A549 (cell line): ENCODE data around the gene ATRX. TPM values are rescaled to one million over a fixed set of nuclear protein-coding genes. Genes with fewer than 3 reads are reported as not detected.

Experiments
- ATAC-seq, 2 experiments: fragments of 200-7000 bp in 1 of 2; fragments of >200 bp in 1 of 2; cut with Nextera tagmentation in 1 of 2; cut with Tn5 transposase in 1 of 2; 3 replicates each; pipeline versions ENCODE4 v1.8.0 to v1.9.1; 2018 to 2020; ENCODE audit warnings: mild to moderate bottlenecking in 1 of 2, moderate library complexity in 1 of 2
- CTCF ChIA-PET: fragments of 300-600 bp; sonication (Branson Sonifier 250); formaldehyde crosslinking; extraction: SDS; loops from one replicate; lab custom pipeline; 2021; ENCODE audit warnings: antibody characterized with exemption, inconsistent platforms; lab: Yijun Ruan, JAX
- POLR2A ChIA-PET: fragments of 350-600 bp; formaldehyde crosslinking; extraction: SDS; loops from one replicate; lab custom pipeline; 2021; ENCODE audit warnings: antibody characterized with exemption, inconsistent platforms; lab: Yijun Ruan, JAX
- DNase-seq, 2 experiments: peaks; one replicate each; pipeline versions ENCODE4 v3.0.0 to v3.0.0-alpha.2; 2011 to 2016; ENCODE audit warnings: low read depth in 1 of 2, low spot score in 1 of 2
- FAIRE-seq: peaks from 2 replicates; lab custom pipeline; 2011; peaks lifted over from hg19 to GRCh38; lab: Jason Lieb, UNC
- H3K27ac ChIP-seq, 2 experiments: fragments of >200 bp; sonication (Bioruptor Twin); formaldehyde crosslinking; 3 replicates each; pipeline ENCODE4 v1.5.1; 2016 to 2017
- H3K4me1 ChIP-seq: fragments of >200 bp; sonication (Bioruptor Twin); formaldehyde crosslinking; 3 replicates; pipeline ENCODE4 v1.6.1; 2016
- H3K4me2 ChIP-seq: fragments of >200 bp; sonication (Bioruptor Twin); formaldehyde crosslinking; 3 replicates; pipeline ENCODE4 v1.6.1; 2016
- H3K4me3 ChIP-seq: fragments of >200 bp; sonication (Bioruptor Twin); formaldehyde crosslinking; 3 replicates; pipeline ENCODE4 v1.5.1; 2016
- H3K9me3 ChIP-seq: fragments of >200 bp; sonication (Bioruptor Twin); formaldehyde crosslinking; 3 replicates; pipeline ENCODE4 v1.6.1; 2016
- CBX2 ChIP-seq: fragments of 200-600 bp; sonication (generic); IDR thresholded peaks from 2 replicates; pipeline ENCODE4 v1.6.1; 2016; ENCODE audit warnings: low read depth, mild to moderate bottlenecking, borderline replicate concordance
- CBX8 ChIP-seq: fragments of 200-600 bp; sonication (generic); IDR thresholded peaks from 2 replicates; pipeline ENCODE4 v1.6.1; 2016
- CHD2 ChIP-seq: fragments of 150-350 bp; IDR thresholded peaks from 2 replicates; pipeline ENCODE4 v1.6.1; 2014; ENCODE audit warnings: low read length; ENCODE audit not compliant: partially characterized antibody
- CHD4 ChIP-seq: fragments of 200-600 bp; sonication (generic); IDR thresholded peaks from 2 replicates; pipeline ENCODE4 v1.6.1; 2016; ENCODE audit warnings: antibody characterized with exemption, mild to moderate bottlenecking, borderline replicate concordance
- EHMT2 ChIP-seq: fragments of 200-600 bp; sonication (generic); IDR thresholded peaks from 2 replicates; pipeline ENCODE4 v1.6.1; 2016; ENCODE audit warnings: antibody characterized with exemption, low read depth, mild to moderate bottlenecking, moderate library complexity
- EP300 ChIP-seq, 2 experiments: fragments of >200 bp; sonication (Bioruptor Twin); formaldehyde crosslinking; IDR thresholded peaks; 2 replicates in 1 of 2; 3 replicates in 1 of 2; pipeline ENCODE4 v1.6.1; 2016 to 2017
- ESRRA ChIP-seq: fragments of 150-350 bp; IDR thresholded peaks from 2 replicates; pipeline ENCODE4 v1.6.1; 2014; ENCODE audit warnings: mild to moderate bottlenecking, low read length, borderline replicate concordance
- FOSB ChIP-seq: fragments of 250-450 bp; sonication (Bioruptor Pico); IDR thresholded peaks from 2 replicates; pipeline ENCODE4 v1.5.0; 2020; ENCODE audit warnings: mild to moderate bottlenecking, moderate library complexity
- FOSL2 ChIP-seq, 2 experiments: fragments of 450-650 bp in 1 of 2; fragments of >200 bp in 1 of 2; sonication (Bioruptor Twin) in 1 of 2; formaldehyde crosslinking; IDR thresholded peaks; 2 replicates each; pipeline versions ENCODE4 v1.5.0 to v1.6.1; 2016 to 2020; ENCODE audit warnings: mild to moderate bottlenecking in 1 of 2, moderate library complexity in 1 of 2
- FOXS1 ChIP-seq: fragments of 250-450 bp; sonication (Bioruptor Pico); IDR thresholded peaks from 2 replicates; pipeline ENCODE4 v1.5.0; 2020; ENCODE audit warnings: mild to moderate bottlenecking, moderate library complexity
- GATA3 ChIP-seq: IDR thresholded peaks from 2 replicates; pipeline ENCODE4 v1.6.1; 2012; ENCODE audit warnings: borderline replicate concordance
- HDAC2 ChIP-seq: fragments of 200-600 bp; sonication (generic); IDR thresholded peaks from 2 replicates; pipeline ENCODE4 v1.6.1; 2016
- HEYL ChIP-seq: fragments of 250-450 bp; sonication (Bioruptor Pico); IDR thresholded peaks from 2 replicates; pipeline ENCODE4 v1.8.0; 2021; ENCODE audit warnings: mild to moderate bottlenecking, moderate library complexity
- JUNB ChIP-seq: fragments of >200 bp; sonication (Bioruptor Twin); formaldehyde crosslinking; IDR thresholded peaks from 2 replicates; pipeline ENCODE4 v1.6.1; 2016
- KDM1A ChIP-seq: fragments of 200-600 bp; sonication (generic); IDR thresholded peaks from 2 replicates; pipeline ENCODE4 v1.6.1; 2016; ENCODE audit warnings: low read depth, mild to moderate bottlenecking
- KDM5A ChIP-seq: fragments of 200-600 bp; sonication (generic); IDR thresholded peaks from 2 replicates; pipeline ENCODE4 v1.6.1; 2016; ENCODE audit warnings: antibody characterized with exemption, mild to moderate bottlenecking
- MAX ChIP-seq: IDR thresholded peaks from 2 replicates; pipeline ENCODE4 v1.6.1; 2012
- NFE2L2 ChIP-seq: fragments of 150-350 bp; conservative IDR thresholded peaks from 2 replicates; pipeline ENCODE4 v1.6.1; 2014; ENCODE audit warnings: low read length
- NPAS2 ChIP-seq: fragments of 250-450 bp; sonication (Bioruptor Pico); IDR thresholded peaks from 2 replicates; pipeline ENCODE4 v1.8.0; 2022; ENCODE audit warnings: mild to moderate bottlenecking, moderate library complexity, borderline replicate concordance
- PHF8 ChIP-seq: fragments of 200-600 bp; sonication (generic); IDR thresholded peaks from 2 replicates; pipeline ENCODE4 v1.6.1; 2016; ENCODE audit warnings: low read depth, mild to moderate bottlenecking, antibody characterized with exemption, moderate library complexity, borderline replicate concordance
- POLR2A ChIP-seq: IDR thresholded peaks from 2 replicates; pipeline ENCODE4 v1.6.1; 2012; ENCODE audit warnings: mild to moderate bottlenecking, low read length
- RAD21 ChIP-seq, 2 experiments: fragments of >200 bp in 1 of 2; sonication (Bioruptor Twin) in 1 of 2; formaldehyde crosslinking in 1 of 2; IDR thresholded peaks in 1 of 2; conservative IDR thresholded peaks in 1 of 2; 2 replicates in 1 of 2; 3 replicates in 1 of 2; pipeline ENCODE4 v1.6.1; 2012 to 2018; ENCODE audit warnings: inconsistent platforms in 1 of 2
- RARB ChIP-seq: fragments of 250-450 bp; sonication (Bioruptor Pico); IDR thresholded peaks from 2 replicates; pipeline ENCODE4 v1.8.0; 2021; ENCODE audit warnings: mild to moderate bottlenecking, moderate library complexity
- RCOR1 ChIP-seq: fragments of 150-350 bp; IDR thresholded peaks from 2 replicates; pipeline ENCODE4 v1.6.1; 2014; ENCODE audit warnings: antibody characterized with exemption, low read length, low read depth
- REST ChIP-seq: fragments of 200-600 bp; sonication (generic); IDR thresholded peaks from 2 replicates; pipeline ENCODE4 v1.6.1; 2016; ENCODE audit warnings: antibody characterized with exemption, mild to moderate bottlenecking, moderate library complexity
- RNF2 ChIP-seq: fragments of 200-600 bp; sonication (generic); IDR thresholded peaks from 2 replicates; pipeline ENCODE4 v1.6.1; 2016; ENCODE audit warnings: low read depth, mild to moderate bottlenecking, antibody characterized with exemption, moderate library complexity, borderline replicate concordance
- SMC3 ChIP-seq: fragments of >200 bp; sonication (Bioruptor Twin); formaldehyde crosslinking; IDR thresholded peaks from 3 replicates; pipeline ENCODE4 v1.6.1; 2018; ENCODE audit warnings: inconsistent platforms
- SREBF2 ChIP-seq: fragments of 450-650 bp; IDR thresholded peaks from 2 replicates; pipeline ENCODE4 v1.6.1; 2014; ENCODE audit warnings: mild to moderate bottlenecking, moderate library complexity
- TP53 ChIP-seq: fragments of 250-450 bp; sonication (Bioruptor Pico); IDR thresholded peaks from 2 replicates; pipeline ENCODE4 v1.5.0; 2021; ENCODE audit warnings: mild to moderate bottlenecking, moderate library complexity
- ZFP36 ChIP-seq: fragments of 450-650 bp; IDR thresholded peaks from 2 replicates; pipeline ENCODE4 v1.6.1; 2014; ENCODE audit warnings: borderline replicate concordance; ENCODE audit not compliant: partially characterized antibody
- ZNF302 ChIP-seq: fragments of 250-450 bp; sonication (Bioruptor Pico); IDR thresholded peaks from 2 replicates; pipeline ENCODE4 v1.9.0; 2021; ENCODE audit warnings: inconsistent platforms, mild to moderate bottlenecking, moderate library complexity
- ZSCAN20 ChIP-seq: fragments of 250-450 bp; sonication (Bioruptor Pico); IDR thresholded peaks from 2 replicates; pipeline ENCODE4 v1.8.0; 2022; ENCODE audit warnings: mild to moderate bottlenecking, moderate library complexity
- WGBS: methylation state at CpG from one replicate; pipeline ENCODE4 v1.1.6; 2017; ENCODE audit errors: missing lambda C conversion rate; 5-methylcytosine and 5-hydroxymethylcytosine counted together
- polyA plus RNA-seq, 4 experiments: library from polyadenylated mRNA; depleted of rRNA in 3 of 4; stranded (reverse); fragments of >200 nt; fragmentation: RNase III in 1 of 4; extraction: RNeasy Plus Mini Kit Qiagen cat#74134 plus additional on column Dnase treatment in 1 of 4; gene quantifications; 2 replicates in 3 of 4; 3 replicates in 1 of 4; pipeline ENCODE4 v1.2.3, GENCODE V29; 2011 to 2017

Gene ATRX
- polyA plus RNA-seq, 2 of the 4 experiments (the other 2 are of a cell fraction): 34.7 to 97.1 TPM

GRCh38 chrX:77527233-77528001 lies 258.6 kb downstream of the ATRX start:
- Histone ChIP-seq H3K4me3 (no peak overlapping the region), H3K4me1 (no peaks in the 10 kb centered on the region), H3K27ac (no peak overlapping the region), H3K9me3 (0 out of 3 replicates have a peak, but pooled peaks cover 6% of the 10 kb centered on the region), H3K4me2 (no peak overlapping the region)
- DNase-seq (no peak), FAIRE-seq (no peak), ATAC-seq (no peak)
- no peak for TF ChIP-seq PHF8
- no peak for TF ChIP-seq POLR2A
- no peak for TF ChIP-seq FOSL2 (IDR thresholded peaks at IDR 0.05)
- TF ChIP-seq FOSL2 (CRISPR knock-in tag; IDR thresholded peaks at IDR 0.05): no peak
- TF ChIP-seq EHMT2: no peak
- no peak for TF ChIP-seq ESRRA
- no peak for TF ChIP-seq NFE2L2
- no peak for TF ChIP-seq RAD21 (conservative IDR thresholded peaks at IDR 0.05 in 1 of 2, IDR thresholded peaks at IDR 0.05 in 1 of 2)
- no peak for TF ChIP-seq KDM5A
- no peak for TF ChIP-seq ZNF302 (CRISPR knock-in tag)
- no peak for TF ChIP-seq JUNB
- TF ChIP-seq MAX: no peak
- TF ChIP-seq FOXS1 (CRISPR knock-in tag): no peak
- TF ChIP-seq FOSB (CRISPR knock-in tag): no peak
- no peak for TF ChIP-seq GATA3
- no peak for TF ChIP-seq RNF2
- no peak for TF ChIP-seq TP53 (CRISPR knock-in tag)
- TF ChIP-seq EP300 (IDR thresholded peaks at IDR 0.05): no peak
- TF ChIP-seq SMC3: no peak
- no peak for TF ChIP-seq KDM1A
- no peak for TF ChIP-seq NPAS2 (CRISPR knock-in tag)
- ChIA-PET POLR2A (no interaction called here), CTCF (no interaction called here)
- 89% methylated on average over 13 of the region's 18 CpGs for WGBS

- ChIA-PET POLR2A (no interaction called here), CTCF (no interaction called here)
- DNase-seq (no peak), ATAC-seq (no peak), FAIRE-seq (no peak)
- 75% methylated on average over 1 of the region's 1 CpG for WGBS
- no peak overlapping the region for H3K4me3 ChIP-seq
- no peak for TF ChIP-seq CHD2
- no peak for TF ChIP-seq CBX2
- TF ChIP-seq CBX8: no peak
- TF ChIP-seq TP53 (CRISPR knock-in tag): no peak
- TF ChIP-seq RARB (CRISPR knock-in tag): no peak
- TF ChIP-seq MAX: no peak
- no peak for TF ChIP-seq RAD21 (conservative IDR thresholded peaks at IDR 0.05 in 1 of 2, IDR thresholded peaks at IDR 0.05 in 1 of 2)
- no peak for TF ChIP-seq CHD4
- no peak for TF ChIP-seq FOXS1 (CRISPR knock-in tag)
- no peak for TF ChIP-seq HEYL
- no peak for TF ChIP-seq ZSCAN20 (CRISPR knock-in tag)
- TF ChIP-seq ZFP36: no peak
- no peak for TF ChIP-seq SREBF2
- no peak for TF ChIP-seq RNF2
- no peak for TF ChIP-seq RCOR1
- TF ChIP-seq HDAC2: no peak
- TF ChIP-seq REST: no peak
- 0 out of 3 replicates have a peak, but pooled peaks cover 2% of the 10 kb centered on the region for H3K9me3 ChIP-seq
- no peaks in the 10 kb centered on the region for H3K4me1 ChIP-seq
- no peak overlapping the region for H3K27ac ChIP-seq
- H3K4me2 ChIP-seq: no peak overlapping the region
Measured at GRCh38 chrX:77519765-77520164, 266.3 kb downstream of the ATRX start.
